ENCODE data around the gene DNMT3B. TPM values are rescaled to one million over a fixed set of nuclear protein-coding genes. Genes with fewer than 3 reads are reported as not detected.
"Not testable (repeated sequence)": the region's sequence is repeated elsewhere in the genome, so short reads cannot be mapped to it uniquely, and the experiment has no call there.

Gene DNMT3B
- polyA plus RNA-seq, 1 donor = 3.7 TPM

- DNase-seq (ENCODE audit: low read depth) = no peak
These were observed 593 bp downstream of the DNMT3B start for GRCh38 chr20:32762754-32763201.

- DNase-seq (ENCODE audit: low read depth) = no peak
These were observed 1.2 kb downstream of the DNMT3B start for GRCh38 chr20:32763202-32764004.

- DNase-seq (ENCODE audit: low read depth) = no peak
These were observed 2.1 kb downstream of the DNMT3B start for GRCh38 chr20:32764005-32764960.

- DNase-seq (ENCODE audit: low read depth) = not testable (repeated sequence)
These were observed 3.2 kb downstream of the DNMT3B start for GRCh38 chr20:32765230-32765875.

- DNase-seq (ENCODE audit: low read depth) = no peak
These were observed 5.4 kb downstream of the DNMT3B start for GRCh38 chr20:32767418-32768198.

GRCh38 chr20:32772046-32772445 lies 9.9 kb downstream of the DNMT3B start:
- DNase-seq (ENCODE audit: low read depth) = no peak

GRCh38 chr20:32773223-32773622 lies 11.0 kb downstream of the DNMT3B start:
- no peak for DNase-seq (ENCODE audit: low read depth)

- DNase-seq (ENCODE audit: low read depth) = no peak
These were observed 11.7 kb downstream of the DNMT3B start for GRCh38 chr20:32773855-32774254.

GRCh38 chr20:32775336-32775991 lies 13.3 kb downstream of the DNMT3B start:
- DNase-seq (ENCODE audit: low read depth) = no peak

- DNase-seq (ENCODE audit: low read depth) = no peak
These were observed 15.2 kb downstream of the DNMT3B start for GRCh38 chr20:32777177-32777956.

GRCh38 chr20:32779500-32780211 lies 17.5 kb downstream of the DNMT3B start:
- DNase-seq (ENCODE audit: low read depth) = no peak

- no peak for DNase-seq (ENCODE audit: low read depth)
These were observed 18.1 kb downstream of the DNMT3B start for GRCh38 chr20:32780278-32780677.

GRCh38 chr20:32780749-32781655 lies 18.8 kb downstream of the DNMT3B start:
- no peak for DNase-seq (ENCODE audit: low read depth)

GRCh38 chr20:32784369-32785080 lies 22.3 kb downstream of the DNMT3B start:
- no peak for DNase-seq (ENCODE audit: low read depth)

GRCh38 chr20:32786059-32786760 lies 24.0 kb downstream of the DNMT3B start:
- DNase-seq (ENCODE audit: low read depth) = no peak

GRCh38 chr20:32787168-32787567 lies 25.0 kb downstream of the DNMT3B start:
- DNase-seq (ENCODE audit: low read depth) = no peak

All from forelimb muscle (tissue), 1 donor.